ENCODE data around the gene SLC12A5. TPM values are rescaled to one million over a fixed set of nuclear protein-coding genes. Genes with fewer than 3 reads are reported as not detected.

The SLC12A5 gene
- total RNA-seq, 4 donors from 2014 or later, result not detected

DNA sequence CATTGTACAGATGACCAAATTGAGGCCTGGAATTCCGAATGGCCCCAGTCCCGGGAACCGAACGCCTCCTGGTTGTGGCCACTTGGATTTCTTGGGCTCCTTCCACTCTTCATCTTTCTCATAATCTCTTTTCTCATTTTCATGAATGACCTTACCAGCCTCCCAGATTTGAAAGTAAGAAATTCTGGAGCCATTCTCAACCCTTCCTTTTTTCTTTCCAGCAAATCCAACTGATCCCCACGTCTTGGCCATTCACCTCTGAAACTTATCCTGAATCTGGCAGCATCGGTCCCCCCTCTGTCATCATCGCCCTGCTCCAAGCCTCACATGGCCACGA, 5.9 kb upstream of the SLC12A5 start:
- peaks cover 4 to 13% of the 10 kb centered on the region in 2 donors for H3K4me1 ChIP-seq
- intact Hi-C loops (cut with DNase I; ENCODE audit: low total_unique reads), result loop anchor here (2.0 kb wide), 2 partner anchors 66 to 152 kb away; partner anchors contain the start of gene NCOA5
- no peak for TF ChIP-seq POLR2A (IDR thresholded peaks at IDR 0.05)
- TF ChIP-seq, protein P1, sequence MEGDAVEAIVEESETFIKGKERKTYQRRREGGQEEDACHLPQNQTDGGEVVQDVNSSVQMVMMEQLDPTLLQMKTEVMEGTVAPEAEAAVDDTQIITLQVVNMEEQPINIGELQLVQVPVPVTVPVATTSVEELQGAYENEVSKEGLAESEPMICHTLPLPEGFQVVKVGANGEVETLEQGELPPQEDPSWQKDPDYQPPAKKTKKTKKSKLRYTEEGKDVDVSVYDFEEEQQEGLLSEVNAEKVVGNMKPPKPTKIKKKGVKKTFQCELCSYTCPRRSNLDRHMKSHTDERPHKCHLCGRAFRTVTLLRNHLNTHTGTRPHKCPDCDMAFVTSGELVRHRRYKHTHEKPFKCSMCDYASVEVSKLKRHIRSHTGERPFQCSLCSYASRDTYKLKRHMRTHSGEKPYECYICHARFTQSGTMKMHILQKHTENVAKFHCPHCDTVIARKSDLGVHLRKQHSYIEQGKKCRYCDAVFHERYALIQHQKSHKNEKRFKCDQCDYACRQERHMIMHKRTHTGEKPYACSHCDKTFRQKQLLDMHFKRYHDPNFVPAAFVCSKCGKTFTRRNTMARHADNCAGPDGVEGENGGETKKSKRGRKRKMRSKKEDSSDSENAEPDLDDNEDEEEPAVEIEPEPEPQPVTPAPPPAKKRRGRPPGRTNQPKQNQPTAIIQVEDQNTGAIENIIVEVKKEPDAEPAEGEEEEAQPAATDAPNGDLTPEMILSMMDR (IDR thresholded peaks at IDR 0.05 in 4 of 5, conservative IDR thresholded peaks at IDR 0.05 in 1 of 5), result peak in 1 of 5 experiments; percentile 8
- in situ Hi-C loops (cut with MboI; ENCODE audit: low sequenced_read_pairs in 4 of 4), result no loop called here
- no peaks in the 10 kb centered on the region for H3K9me3 ChIP-seq
- peaks cover 68 to 84% (median 73%) of the 10 kb centered on the region in 3 donors for H3K27me3 ChIP-seq
- no peak overlapping the region for H3K4me3 ChIP-seq
- H3K27ac ChIP-seq, result no peak overlapping the region
- no peaks in the 10 kb centered on the region for H3K36me3 ChIP-seq
- DNase-seq (no peak), ATAC-seq (no peak)

DNA sequence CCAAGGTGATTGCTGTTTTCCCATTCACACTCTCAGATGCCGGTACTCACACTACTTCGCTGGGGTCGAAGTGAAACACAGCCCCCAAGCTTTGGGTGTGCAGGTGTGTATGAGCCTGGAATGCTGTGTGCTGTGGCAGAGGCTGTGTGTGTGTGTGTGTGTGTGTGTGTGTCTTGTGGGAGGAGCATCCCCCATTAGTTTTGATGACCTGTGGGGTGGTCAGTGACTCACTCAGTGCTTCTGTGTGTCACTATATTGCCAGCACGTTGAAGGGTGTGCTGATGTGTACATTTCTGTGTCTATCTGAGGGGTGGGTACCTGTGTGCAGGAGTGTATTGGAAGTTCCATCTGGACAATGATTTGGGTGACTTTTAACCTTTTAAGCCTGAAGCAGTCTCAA, 5.0 kb upstream of the SLC12A5 start:
- TF ChIP-seq POLR2A (IDR thresholded peaks at IDR 0.05), result no peak
- TF ChIP-seq, protein P1 (IDR thresholded peaks at IDR 0.05 in 4 of 5, conservative IDR thresholded peaks at IDR 0.05 in 1 of 5), result no peak
- peaks cover 74 to 92% (median 75%) of the 10 kb centered on the region in 3 donors for H3K27me3 ChIP-seq
- peaks cover 4 to 13% of the 10 kb centered on the region in 2 donors for H3K4me1 ChIP-seq
- no peak overlapping the region for H3K27ac ChIP-seq
- intact Hi-C loops (cut with DNase I; ENCODE audit: low total_unique reads), result loop anchor here (2.0 kb wide), 2 partner anchors 65 to 151 kb away; partner anchors contain the start of gene NCOA5
- no peak overlapping the region for H3K4me3 ChIP-seq
- no peak for DNase-seq
- no peak for ATAC-seq
- H3K36me3 ChIP-seq, result no peaks in the 10 kb centered on the region
- in situ Hi-C loops (cut with MboI; ENCODE audit: low sequenced_read_pairs in 4 of 4), result no loop called here
- no peaks in the 10 kb centered on the region for H3K9me3 ChIP-seq

- Histone ChIP-seq H3K36me3 (no peaks in the 10 kb centered on the region), H3K4me1 (peaks cover 4 to 13% of the 10 kb centered on the region in 2 donors), H3K27me3 (peaks cover 71 to 95% (median 82%) of the 10 kb centered on the region in 3 donors), H3K9me3 (no peaks in the 10 kb centered on the region), H3K27ac (no peak overlapping the region), H3K4me3 (no peak overlapping the region)
- ATAC-seq, result no peak
- DNase-seq, result no peak
- in situ Hi-C loops (cut with MboI; ENCODE audit: low sequenced_read_pairs in 4 of 4), result no loop called here
- intact Hi-C loops (cut with DNase I; ENCODE audit: low total_unique reads), result no loop called here
- TF ChIP-seq, protein P1 (IDR thresholded peaks at IDR 0.05 in 4 of 5, conservative IDR thresholded peaks at IDR 0.05 in 1 of 5), result no peak
- TF ChIP-seq POLR2A (IDR thresholded peaks at IDR 0.05), result no peak
Observed at GRCh38 chr20:46025376-46025783, 3.6 kb upstream of the SLC12A5 start.

DNA sequence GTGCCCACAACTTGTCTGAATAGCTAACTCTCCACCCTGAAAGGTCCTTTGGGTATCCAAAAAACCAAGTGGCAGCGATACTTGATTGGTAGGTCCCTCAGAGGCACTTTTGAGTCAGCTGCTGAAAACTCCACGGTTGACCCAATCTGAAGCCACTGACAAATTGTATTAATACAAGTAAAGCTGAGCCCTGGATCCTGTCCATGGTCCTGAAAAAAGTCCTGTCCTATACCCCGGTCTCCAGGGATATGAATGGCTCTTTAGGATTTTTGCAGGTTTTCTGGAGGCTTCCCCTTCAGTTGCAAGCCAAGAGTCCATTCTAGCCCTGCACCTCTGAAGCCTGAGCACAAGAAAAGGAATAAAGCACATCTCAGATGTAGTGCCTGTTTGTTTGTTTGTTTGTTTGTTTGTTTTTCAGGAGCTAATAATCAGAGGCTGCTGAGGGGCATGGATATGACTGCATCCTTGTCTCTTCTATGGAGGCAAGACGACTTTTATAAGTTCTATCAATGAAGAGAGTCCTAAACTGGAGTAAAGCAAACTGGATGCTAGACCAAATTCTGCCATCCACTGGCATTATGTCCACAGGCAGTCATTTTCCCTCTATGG, 1.7 kb upstream of the SLC12A5 start:
- intact Hi-C loops (cut with DNase I; ENCODE audit: low total_unique reads) (no loop called here), in situ Hi-C loops (cut with MboI; ENCODE audit: low sequenced_read_pairs in 4 of 4) (no loop called here)
- Histone ChIP-seq H3K27ac (no peak overlapping the region), H3K9me3 (no peaks in the 10 kb centered on the region), H3K4me3 (no peak overlapping the region), H3K27me3 (peaks cover 74 to 92% (median 82%) of the 10 kb centered on the region in 3 donors), H3K4me1 (peaks cover 4% of the 10 kb centered on the region in 2 donors), H3K36me3 (no peaks in the 10 kb centered on the region)
- TF ChIP-seq POLR2A (IDR thresholded peaks at IDR 0.05), result no peak
- TF ChIP-seq, protein P1 (IDR thresholded peaks at IDR 0.05 in 4 of 5, conservative IDR thresholded peaks at IDR 0.05 in 1 of 5), result no peak
- DNase-seq (no peak), ATAC-seq (no peak)

Measured in gastrocnemius medialis (tissue), 4 donors.